ENCODE data around the gene GABRB1.

Gene GABRB1

GRCh38 chr4:47084111-47084510, 52.7 kb downstream of the GABRB1 start:
- Histone ChIP-seq H3K9me3 (no peaks in the 10 kb centered on the region), H3K4me1 (no peaks in the 10 kb centered on the region), H3K4me3 (ENCODE audit: low read depth, low read length) (no peak overlapping the region), H3K27me3 (no peaks in the 10 kb centered on the region), H3K36me3 (no peaks in the 10 kb centered on the region)
- DNase-seq: no peak
- TF ChIP-seq CTCF (IDR thresholded peaks at IDR 0.05; ENCODE audit: low read depth, low read length): no peak

- no peaks in the 10 kb centered on the region for H3K9me3 ChIP-seq
- no peak for DNase-seq
- H3K4me3 ChIP-seq (ENCODE audit: low read depth, low read length): no peak overlapping the region
- no peaks in the 10 kb centered on the region for H3K4me1 ChIP-seq
- TF ChIP-seq CTCF (IDR thresholded peaks at IDR 0.05; ENCODE audit: low read depth, low read length): no peak
- no peaks in the 10 kb centered on the region for H3K27me3 ChIP-seq
- no peaks in the 10 kb centered on the region for H3K36me3 ChIP-seq
These were observed 53.4 kb downstream of the GABRB1 start for GRCh38 chr4:47084795-47085194.

- H3K27me3 ChIP-seq: no peaks in the 10 kb centered on the region
- H3K4me1 ChIP-seq: no peaks in the 10 kb centered on the region
- H3K9me3 ChIP-seq: no peaks in the 10 kb centered on the region
- H3K36me3 ChIP-seq: no peaks in the 10 kb centered on the region
- no peak overlapping the region for H3K4me3 ChIP-seq (ENCODE audit: low read depth, low read length)
- no peak for TF ChIP-seq CTCF (IDR thresholded peaks at IDR 0.05; ENCODE audit: low read depth, low read length)
- DNase-seq: no peak
These were observed 56.9 kb downstream of the GABRB1 start for GRCh38 chr4:47088298-47088697.

GRCh38 chr4:47095884-47096283, 64.5 kb downstream of the GABRB1 start:
- Histone ChIP-seq H3K9me3 (no peaks in the 10 kb centered on the region), H3K27me3 (no peaks in the 10 kb centered on the region), H3K4me3 (ENCODE audit: low read depth, low read length) (no peak overlapping the region), H3K36me3 (no peaks in the 10 kb centered on the region), H3K4me1 (no peaks in the 10 kb centered on the region)
- DNase-seq: no peak
- no peak for TF ChIP-seq CTCF (IDR thresholded peaks at IDR 0.05; ENCODE audit: low read depth, low read length)

- DNase-seq: no peak
- TF ChIP-seq CTCF (IDR thresholded peaks at IDR 0.05; ENCODE audit: low read depth, low read length): no peak
- Histone ChIP-seq H3K9me3 (no peaks in the 10 kb centered on the region), H3K4me1 (no peaks in the 10 kb centered on the region), H3K36me3 (no peaks in the 10 kb centered on the region), H3K4me3 (ENCODE audit: low read depth, low read length) (no peak overlapping the region), H3K27me3 (no peaks in the 10 kb centered on the region)
These were observed 70.1 kb downstream of the GABRB1 start for GRCh38 chr4:47101453-47101852.

- no peak overlapping the region for H3K4me3 ChIP-seq (ENCODE audit: low read depth, low read length)
- DNase-seq: no peak
- no peaks in the 10 kb centered on the region for H3K27me3 ChIP-seq
- no peaks in the 10 kb centered on the region for H3K4me1 ChIP-seq
- H3K36me3 ChIP-seq: no peaks in the 10 kb centered on the region
- no peak for TF ChIP-seq CTCF (IDR thresholded peaks at IDR 0.05; ENCODE audit: low read depth, low read length)
- H3K9me3 ChIP-seq: no peaks in the 10 kb centered on the region
These were observed 73.6 kb downstream of the GABRB1 start for GRCh38 chr4:47104986-47105385.

Measured in BE2C (cell line).